ENCODE data around the gene NXNL2.

NXNL2 gene

GRCh38 chr9:88589656-88590055 lies 54.7 kb downstream of the NXNL2 start:
- TF ChIP-seq POLR2AphosphoS5 (IDR thresholded peaks at IDR 0.05; ENCODE audit: low read depth, low read length) (no peak), TAF1 (IDR thresholded peaks at IDR 0.05; ENCODE audit: borderline replicate concordance, insufficient read depth, low read length) (no peak), FOXP2 (optimal IDR thresholded peaks at IDR 0.05; ENCODE audit: borderline replicate concordance, extremely low read depth, extremely low read length, insufficient read depth) (no peak), REST (IDR thresholded peaks at IDR 0.05; ENCODE audit: insufficient read depth in 1 of 2, low read depth in 2 of 2, low read length in 2 of 2) (no peak), SIN3A (IDR thresholded peaks at IDR 0.05; ENCODE audit: borderline replicate concordance, insufficient read depth, low read length) (no peak)

- TF ChIP-seq REST (IDR thresholded peaks at IDR 0.05; ENCODE audit: insufficient read depth in 1 of 2, low read depth in 2 of 2, low read length in 2 of 2) (no peak), TAF1 (IDR thresholded peaks at IDR 0.05; ENCODE audit: borderline replicate concordance, insufficient read depth, low read length) (no peak), SIN3A (IDR thresholded peaks at IDR 0.05; ENCODE audit: borderline replicate concordance, insufficient read depth, low read length) (no peak), FOXP2 (optimal IDR thresholded peaks at IDR 0.05; ENCODE audit: borderline replicate concordance, extremely low read depth, extremely low read length, insufficient read depth) (no peak), POLR2AphosphoS5 (IDR thresholded peaks at IDR 0.05; ENCODE audit: low read depth, low read length) (no peak)
Measured at GRCh38 chr9:88590558-88591146, 55.7 kb downstream of the NXNL2 start.

GRCh38 chr9:88593537-88594185 lies 58.7 kb downstream of the NXNL2 start:
- TF ChIP-seq REST (IDR thresholded peaks at IDR 0.05; ENCODE audit: insufficient read depth in 1 of 2, low read depth in 2 of 2, low read length in 2 of 2) (no peak), TAF1 (IDR thresholded peaks at IDR 0.05; ENCODE audit: borderline replicate concordance, insufficient read depth, low read length) (no peak), FOXP2 (optimal IDR thresholded peaks at IDR 0.05; ENCODE audit: borderline replicate concordance, extremely low read depth, extremely low read length, insufficient read depth) (no peak), SIN3A (IDR thresholded peaks at IDR 0.05; ENCODE audit: borderline replicate concordance, insufficient read depth, low read length) (no peak), POLR2AphosphoS5 (IDR thresholded peaks at IDR 0.05; ENCODE audit: low read depth, low read length) (no peak)

All from PFSK-1 (cell line).